Caco-2 (cell line): ENCODE measurements around the gene PTBP2. TPM values are rescaled to one million over a fixed set of nuclear protein-coding genes. Genes with fewer than 3 reads are reported as not detected.

Experiments
- BruUV-seq: library from RNA; stranded (reverse); fragments of 400-500 nt; replicated peaks from 2 replicates; lab custom pipeline; 2021; lab: Mats Ljungman, UMichigan
- CTCF ChIA-PET: fragments of 300-600 bp; sonication (Branson Sonifier 250); formaldehyde crosslinking; loops from one replicate; lab custom pipeline; 2022; ENCODE audit warnings: antibody characterized with exemption; lab: Charles Lee
- POLR2A ChIA-PET: fragments of 300-600 bp; sonication (Branson Sonifier 250); formaldehyde crosslinking; loops from one replicate; lab custom pipeline; 2022; ENCODE audit warnings: antibody characterized with exemption; lab: Charles Lee
- DNase-seq, 2 experiments: peaks; one replicate each; pipeline versions ENCODE4 v3.0.0 to v3.0.0-alpha.2; 2020 to 2022
- H3K27me3 ChIP-seq: replicated peaks from 2 replicates; pipeline ENCODE4 v1.6.0; 2011; ENCODE audit warnings: low read length; ENCODE audit not compliant: control insufficient read depth, insufficient read depth
- H3K36me3 ChIP-seq: 2 replicates; pipeline ENCODE4 v1.5.1; 2011; ENCODE audit warnings: low read length; ENCODE audit not compliant: control insufficient read depth, insufficient read depth
- H3K4me1 ChIP-seq: fragments of 250-450 bp; sonication (Bioruptor Pico); 2 replicates; pipeline ENCODE4 v1.5.1; 2020; ENCODE audit warnings: mild to moderate bottlenecking
- H3K4me3 ChIP-seq: 2 replicates; pipeline ENCODE4 v1.5.1; 2011; ENCODE audit warnings: low read depth, mild to moderate bottlenecking, control low read depth, low read length
- H3K9me3 ChIP-seq: fragments of 250-450 bp; sonication (Bioruptor Pico); 2 replicates; pipeline ENCODE4 v1.5.1; 2020; ENCODE audit warnings: mild to moderate bottlenecking, moderate library complexity
- H3K27ac Mint-ChIP-seq: one replicate; pipeline ENCODE4 v1.8.0; 2022; ENCODE audit warnings: mixed read lengths; ENCODE audit not compliant: unreplicated experiment
- H3K27me3 Mint-ChIP-seq: one replicate; pipeline ENCODE4 v1.8.0; 2022; ENCODE audit warnings: mixed read lengths; ENCODE audit not compliant: insufficient read depth, unreplicated experiment
- H3K36me3 Mint-ChIP-seq: one replicate; pipeline ENCODE4 v1.8.0; 2022; ENCODE audit warnings: mild to moderate bottlenecking, mixed read lengths; ENCODE audit not compliant: insufficient read depth, unreplicated experiment
- H3K4me1 Mint-ChIP-seq: one replicate; pipeline ENCODE4 v1.8.0; 2022; ENCODE audit warnings: low read depth, mixed read lengths; ENCODE audit not compliant: unreplicated experiment
- H3K4me3 Mint-ChIP-seq: one replicate; pipeline ENCODE4 v1.8.0; 2022; ENCODE audit warnings: mild to moderate bottlenecking, moderate library complexity, mixed read lengths; ENCODE audit not compliant: unreplicated experiment
- H3K9me3 Mint-ChIP-seq: one replicate; pipeline ENCODE4 v1.8.0; 2022; ENCODE audit warnings: mixed read lengths; ENCODE audit not compliant: unreplicated experiment
- intact Hi-C: fragments of 100-400 bp; cut with micrococcal nuclease; formaldehyde crosslinking; loops from one replicate; pipeline ENCODE4 v1.10.0; 2022; ENCODE audit not compliant: unreplicated experiment
- total RNA-seq: library from RNA; stranded (reverse); gene quantifications from 2 replicates; pipeline ENCODE4 v1.2.3, GENCODE V29; 2022
- TF ChIP-seq, protein P1 (sequence below), 2 experiments: fragments of 200-600 bp in 1 of 2; IDR thresholded peaks; 1 replicate in 1 of 2; 2 replicates in 1 of 2; pipeline versions ENCODE4 v1.5.1 to v1.8.0; 2011 to 2022; ENCODE audit warnings: antibody characterized with exemption in 1 of 2, control low read depth in 1 of 2, inconsistent platforms in 1 of 2, low read depth in 1 of 2, low read length in 1 of 2, mild to moderate bottlenecking in 1 of 2, moderate library complexity in 1 of 2; ENCODE audit not compliant: insufficient read depth in 1 of 2, severe bottlenecking in 1 of 2, unreplicated experiment in 1 of 2

PTBP2 gene
- total RNA-seq, 1 experiment from 2014 or later, result 11.3 TPM

DNA sequence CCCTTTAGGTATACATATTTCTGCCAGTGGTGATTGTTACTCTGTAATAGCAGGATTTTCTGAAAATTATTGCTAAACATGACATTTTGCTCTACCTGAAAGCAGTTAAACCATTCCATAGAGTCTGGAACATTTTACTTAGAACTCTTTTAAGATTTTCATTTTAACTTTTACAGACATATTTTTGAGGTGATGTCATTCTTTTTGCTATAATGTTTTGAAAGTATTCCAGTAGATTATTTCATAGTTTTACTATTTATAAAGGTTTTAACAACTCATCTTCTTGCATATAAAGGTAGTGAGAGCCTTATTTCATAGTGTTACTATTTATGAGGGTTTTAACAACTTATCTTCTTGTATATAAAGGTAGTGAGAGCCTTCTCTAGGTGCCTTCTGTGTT is 42.9 kb downstream of the PTBP2 start:
- Histone ChIP-seq H3K27me3 (no peaks in the 10 kb centered on the region), H3K4me3 (no peak overlapping the region), H3K36me3 (no peaks in the 10 kb centered on the region), H3K4me1 (no peaks in the 10 kb centered on the region), H3K9me3 (no peaks in the 10 kb centered on the region)
- BruUV-seq, result no TSS peak
- DNase-seq, result no peak
- H3K4me1 Mint-ChIP-seq, result peaks cover 14% of the 10 kb centered on the region
- CTCF ChIA-PET, result no interaction called here
- H3K27ac Mint-ChIP-seq, result no peak overlapping the region
- TF ChIP-seq, protein P1, sequence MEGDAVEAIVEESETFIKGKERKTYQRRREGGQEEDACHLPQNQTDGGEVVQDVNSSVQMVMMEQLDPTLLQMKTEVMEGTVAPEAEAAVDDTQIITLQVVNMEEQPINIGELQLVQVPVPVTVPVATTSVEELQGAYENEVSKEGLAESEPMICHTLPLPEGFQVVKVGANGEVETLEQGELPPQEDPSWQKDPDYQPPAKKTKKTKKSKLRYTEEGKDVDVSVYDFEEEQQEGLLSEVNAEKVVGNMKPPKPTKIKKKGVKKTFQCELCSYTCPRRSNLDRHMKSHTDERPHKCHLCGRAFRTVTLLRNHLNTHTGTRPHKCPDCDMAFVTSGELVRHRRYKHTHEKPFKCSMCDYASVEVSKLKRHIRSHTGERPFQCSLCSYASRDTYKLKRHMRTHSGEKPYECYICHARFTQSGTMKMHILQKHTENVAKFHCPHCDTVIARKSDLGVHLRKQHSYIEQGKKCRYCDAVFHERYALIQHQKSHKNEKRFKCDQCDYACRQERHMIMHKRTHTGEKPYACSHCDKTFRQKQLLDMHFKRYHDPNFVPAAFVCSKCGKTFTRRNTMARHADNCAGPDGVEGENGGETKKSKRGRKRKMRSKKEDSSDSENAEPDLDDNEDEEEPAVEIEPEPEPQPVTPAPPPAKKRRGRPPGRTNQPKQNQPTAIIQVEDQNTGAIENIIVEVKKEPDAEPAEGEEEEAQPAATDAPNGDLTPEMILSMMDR (IDR thresholded peaks at IDR 0.05; ENCODE audit: insufficient read depth in 1 of 2, low read depth in 1 of 2, low read length in 1 of 2, severe bottlenecking in 1 of 2, unreplicated experiment in 1 of 2), result no peak
- peaks cover 11% of the 10 kb centered on the region for H3K9me3 Mint-ChIP-seq
- POLR2A ChIA-PET, result no interaction called here
- H3K4me3 Mint-ChIP-seq, result no peak overlapping the region
- intact Hi-C loops, result no loop called here
- H3K27me3 Mint-ChIP-seq, result no peaks in the 10 kb centered on the region
- peaks cover 27% of the 10 kb centered on the region for H3K36me3 Mint-ChIP-seq

DNA sequence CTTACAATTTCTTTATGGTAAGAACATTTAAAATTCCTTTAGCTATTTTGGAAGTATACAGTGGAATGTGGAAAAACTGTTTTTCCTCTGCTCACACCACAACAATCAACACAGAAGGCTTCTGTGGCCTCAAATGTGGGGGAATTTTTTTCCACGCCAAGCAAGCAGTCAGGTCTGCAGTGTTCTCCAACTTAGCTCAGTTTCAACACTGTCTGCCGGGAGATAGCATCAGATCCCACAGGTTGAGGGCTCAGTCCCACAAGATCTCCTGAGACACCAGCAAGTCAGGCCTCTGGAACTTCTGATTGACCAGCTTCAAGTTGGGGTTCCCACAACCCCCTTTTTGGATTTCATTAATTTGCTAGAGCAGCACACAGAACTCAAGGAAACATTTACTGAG is 50.3 kb downstream of the PTBP2 start:
- H3K27me3 Mint-ChIP-seq, result no peaks in the 10 kb centered on the region
- no peak for DNase-seq
- H3K36me3 ChIP-seq, result no peaks in the 10 kb centered on the region
- H3K9me3 Mint-ChIP-seq, result no peaks in the 10 kb centered on the region
- TF ChIP-seq, protein P1 (IDR thresholded peaks at IDR 0.05; ENCODE audit: insufficient read depth in 1 of 2, low read depth in 1 of 2, low read length in 1 of 2, severe bottlenecking in 1 of 2, unreplicated experiment in 1 of 2), result no peak
- H3K36me3 Mint-ChIP-seq, result peaks cover 14% of the 10 kb centered on the region
- no peak overlapping the region for H3K4me3 Mint-ChIP-seq
- BruUV-seq, result no TSS peak
- H3K4me3 ChIP-seq, result no peak overlapping the region
- CTCF ChIA-PET, result no interaction called here
- H3K9me3 ChIP-seq, result no peaks in the 10 kb centered on the region
- POLR2A ChIA-PET, result no interaction called here
- intact Hi-C loops, result no loop called here
- no peak overlapping the region for H3K27ac Mint-ChIP-seq
- no peaks in the 10 kb centered on the region for H3K27me3 ChIP-seq
- H3K4me1 ChIP-seq, result no peaks in the 10 kb centered on the region
- no peaks in the 10 kb centered on the region for H3K4me1 Mint-ChIP-seq

DNA sequence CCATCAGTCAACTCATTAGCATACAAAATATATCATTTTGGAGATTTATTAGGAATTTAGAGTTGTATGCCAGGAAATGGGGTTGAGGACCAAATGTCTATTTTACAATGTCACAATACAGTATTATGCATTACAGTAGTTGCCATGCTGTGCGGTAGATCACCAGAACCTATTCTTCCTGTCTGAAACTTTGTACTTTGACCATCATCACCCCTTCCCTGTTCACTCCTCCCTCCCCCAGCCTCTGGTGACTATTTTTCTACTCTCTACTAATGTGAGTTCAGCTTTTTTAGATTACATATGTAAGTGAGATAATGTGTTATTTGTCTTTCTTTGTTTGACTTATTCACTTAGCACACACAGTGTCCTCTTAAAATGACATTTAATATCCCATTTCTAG is 50.8 kb downstream of the PTBP2 start:
- POLR2A ChIA-PET, result no interaction called here
- H3K27me3 ChIP-seq, result no peaks in the 10 kb centered on the region
- H3K36me3 ChIP-seq, result no peaks in the 10 kb centered on the region
- no TSS peak for BruUV-seq
- CTCF ChIA-PET, result no interaction called here
- Mint-ChIP-seq H3K27ac (no peak overlapping the region), H3K9me3 (no peaks in the 10 kb centered on the region), H3K27me3 (no peaks in the 10 kb centered on the region), H3K36me3 (peaks cover 14% of the 10 kb centered on the region), H3K4me1 (no peaks in the 10 kb centered on the region), H3K4me3 (no peak overlapping the region)
- intact Hi-C loops, result no loop called here
- no peak for DNase-seq
- TF ChIP-seq, protein P1 (IDR thresholded peaks at IDR 0.05; ENCODE audit: insufficient read depth in 1 of 2, low read depth in 1 of 2, low read length in 1 of 2, severe bottlenecking in 1 of 2, unreplicated experiment in 1 of 2), result no peak
- H3K9me3 ChIP-seq, result no peaks in the 10 kb centered on the region
- no peak overlapping the region for H3K4me3 ChIP-seq
- H3K4me1 ChIP-seq, result no peaks in the 10 kb centered on the region
